ENCODE results near the gene CHRNA1.

CHRNA1 gene

GRCh38 chr2:174764280-174765255, at the start of gene CHRNA1:
Gene CHRNA1, minus strand, starts transcription at chr2:174764472. Its CDS starts 78 bp downstream, at chr2:174764394.
- DNase-seq = no peak

- DNase-seq = no peak
Observed at GRCh38 chr2:174812037-174812436, 47.8 kb upstream of the CHRNA1 start.

- no peak for DNase-seq
Observed at GRCh38 chr2:174807931-174808330, 43.7 kb upstream of the CHRNA1 start.

- DNase-seq = no peak
Observed at GRCh38 chr2:174805803-174806202, 41.5 kb upstream of the CHRNA1 start.

- DNase-seq = no peak
Observed at GRCh38 chr2:174802459-174802858, 38.2 kb upstream of the CHRNA1 start.

GRCh38 chr2:174800436-174801205, 36.3 kb upstream of the CHRNA1 start:
- no peak for DNase-seq

GRCh38 chr2:174798801-174799200, 34.5 kb upstream of the CHRNA1 start:
- no peak for DNase-seq

- DNase-seq = no peak
Observed at GRCh38 chr2:174797781-174798276, 33.6 kb upstream of the CHRNA1 start.

GRCh38 chr2:174796319-174796771, 32.1 kb upstream of the CHRNA1 start:
- no peak for DNase-seq

GRCh38 chr2:174794851-174795374, 30.6 kb upstream of the CHRNA1 start:
- no peak for DNase-seq

GRCh38 chr2:174792309-174793025, 28.2 kb upstream of the CHRNA1 start:
- no peak for DNase-seq

GRCh38 chr2:174791746-174792280, 27.5 kb upstream of the CHRNA1 start:
- no peak for DNase-seq

- DNase-seq = no peak
Observed at GRCh38 chr2:174791020-174791419, 26.7 kb upstream of the CHRNA1 start.

- DNase-seq = no peak
Observed at GRCh38 chr2:174789001-174789400, 24.7 kb upstream of the CHRNA1 start.

GRCh38 chr2:174788291-174788929, 24.1 kb upstream of the CHRNA1 start:
- DNase-seq = no peak

GRCh38 chr2:174787487-174788205, 23.4 kb upstream of the CHRNA1 start:
- DNase-seq = no peak

GRCh38 chr2:174786066-174786725, 21.9 kb upstream of the CHRNA1 start:
- no peak for DNase-seq

GRCh38 chr2:174785481-174785880, 21.2 kb upstream of the CHRNA1 start:
- no peak for DNase-seq

- DNase-seq = no peak
Observed at GRCh38 chr2:174784909-174785308, 20.6 kb upstream of the CHRNA1 start.

GRCh38 chr2:174784316-174784715, 20.0 kb upstream of the CHRNA1 start:
- no peak for DNase-seq

Measured in activated gamma-delta T cell treated with Interleukin-2 at 50 U/mL for 16 hours (primary cell).